HG02763 (cell line): ENCODE measurements around the gene B4GALT6.

Experiments used
- ATAC-seq: cut with Tn5 transposase; IDR thresholded peaks from one replicate; pipeline ENCODE4 v1.9.1; 2021; ENCODE audit warnings: mild to moderate bottlenecking, moderate library complexity; ENCODE audit not compliant: unreplicated experiment

B4GALT6 gene

DNA sequence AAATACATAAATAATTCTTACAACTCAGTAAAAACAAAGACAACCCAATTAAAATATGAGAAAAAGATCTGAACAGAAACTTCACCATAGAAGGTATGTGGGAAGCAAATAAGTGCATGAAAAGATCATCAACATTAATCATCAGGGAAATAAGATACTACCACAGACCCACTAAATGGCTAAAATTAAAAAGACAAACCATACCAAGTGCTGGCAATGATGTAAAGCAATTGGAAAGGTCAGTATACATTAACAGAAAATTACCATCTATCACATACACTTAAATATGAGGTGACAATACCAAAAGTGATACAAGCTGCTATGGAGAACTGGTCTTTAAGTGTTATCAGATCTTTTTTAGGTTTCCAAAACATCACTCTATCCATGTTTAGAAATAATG, 48.0 kb downstream of the B4GALT6 start:
- ATAC-seq = no peak

GRCh38 chr18:31634331-31634713, 50.1 kb downstream of the B4GALT6 start:
- peak; percentile 97 for ATAC-seq

DNA sequence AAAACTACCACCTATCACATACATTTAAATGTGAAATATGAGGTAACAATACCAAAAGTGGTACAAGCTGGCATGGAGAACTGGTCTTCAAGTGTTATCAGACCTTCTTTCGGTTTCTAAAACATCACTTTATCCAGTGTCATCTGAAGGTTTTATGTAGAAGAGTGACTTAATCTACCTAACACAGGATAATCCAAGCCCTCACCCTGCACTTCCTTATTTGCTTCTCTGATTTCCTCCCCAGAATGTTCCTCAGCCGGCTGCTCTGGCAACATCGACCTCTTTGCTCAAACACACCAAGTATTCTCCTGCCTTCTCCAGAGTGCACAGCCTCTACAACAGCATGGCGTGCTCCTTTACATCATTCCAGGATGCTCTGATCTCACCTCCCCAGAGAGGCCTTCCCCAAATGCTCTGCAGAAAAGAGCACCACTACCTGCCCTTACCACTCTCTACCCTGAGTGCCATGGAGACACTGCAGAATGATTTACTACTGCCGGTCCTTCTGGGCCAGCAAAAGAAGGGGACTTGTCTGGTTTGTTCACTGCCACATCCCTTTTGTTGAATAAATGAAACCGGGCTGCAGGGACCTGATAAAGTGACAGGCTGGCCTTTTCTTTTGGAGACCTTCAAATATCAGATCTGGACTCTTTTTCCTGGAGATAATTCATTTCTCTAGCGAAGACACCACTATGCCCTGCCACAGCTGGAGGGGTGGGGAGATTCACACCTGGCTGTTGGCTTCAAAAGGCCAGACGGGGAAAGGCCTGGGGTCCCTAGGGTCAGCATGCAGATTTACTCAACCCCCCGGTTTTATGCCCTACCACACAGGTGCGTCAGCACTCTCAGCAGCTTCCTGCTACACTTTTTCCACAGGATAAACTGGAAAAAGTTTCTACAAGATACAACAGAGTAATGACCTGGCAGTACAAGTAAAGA, 50.7 kb downstream of the B4GALT6 start:
- peak; percentile 6 for ATAC-seq

GRCh38 chr18:31632356-31632755, 52.0 kb downstream of the B4GALT6 start:
- ATAC-seq = no peak

DNA sequence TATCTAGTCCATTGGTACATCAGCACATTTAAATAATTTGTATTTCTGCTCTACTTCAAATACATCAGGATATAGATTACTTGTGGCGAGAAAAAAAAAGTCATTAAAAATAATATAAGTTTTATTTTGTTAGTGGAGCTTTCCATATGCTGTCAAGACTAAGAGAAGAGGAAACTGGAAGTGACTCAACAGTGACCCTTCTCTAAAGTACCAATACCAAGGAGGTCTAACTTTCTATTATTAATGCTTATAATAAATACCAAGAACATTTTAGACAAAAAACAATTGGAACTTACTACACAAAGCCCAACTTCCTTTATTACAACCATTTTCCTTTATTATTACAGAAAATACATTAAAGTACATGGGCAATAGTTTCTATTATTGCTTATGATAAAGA, 52.9 kb downstream of the B4GALT6 start:
- ATAC-seq = no peak

DNA sequence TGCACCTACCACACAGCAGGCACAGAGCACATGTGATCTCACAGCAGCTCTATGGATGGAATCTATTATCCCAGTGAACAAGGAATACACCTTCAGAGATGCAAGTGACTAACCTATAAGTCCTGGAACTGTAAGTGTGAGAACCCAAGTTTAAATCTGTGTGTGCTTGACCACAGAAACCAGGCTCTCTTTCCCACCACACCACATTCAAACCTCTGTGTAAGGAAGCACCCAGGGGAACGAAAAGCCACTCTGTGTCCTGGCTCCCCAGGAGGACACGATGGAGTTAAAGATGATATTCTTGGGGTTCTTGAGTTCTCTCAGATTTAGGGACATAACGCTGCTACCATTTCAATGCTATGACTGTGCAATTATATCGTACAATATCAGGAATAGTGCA, 53.8 kb downstream of the B4GALT6 start:
- no peak for ATAC-seq

GRCh38 chr18:31626409-31626808, 58.0 kb downstream of the B4GALT6 start:
- ATAC-seq = no peak

DNA sequence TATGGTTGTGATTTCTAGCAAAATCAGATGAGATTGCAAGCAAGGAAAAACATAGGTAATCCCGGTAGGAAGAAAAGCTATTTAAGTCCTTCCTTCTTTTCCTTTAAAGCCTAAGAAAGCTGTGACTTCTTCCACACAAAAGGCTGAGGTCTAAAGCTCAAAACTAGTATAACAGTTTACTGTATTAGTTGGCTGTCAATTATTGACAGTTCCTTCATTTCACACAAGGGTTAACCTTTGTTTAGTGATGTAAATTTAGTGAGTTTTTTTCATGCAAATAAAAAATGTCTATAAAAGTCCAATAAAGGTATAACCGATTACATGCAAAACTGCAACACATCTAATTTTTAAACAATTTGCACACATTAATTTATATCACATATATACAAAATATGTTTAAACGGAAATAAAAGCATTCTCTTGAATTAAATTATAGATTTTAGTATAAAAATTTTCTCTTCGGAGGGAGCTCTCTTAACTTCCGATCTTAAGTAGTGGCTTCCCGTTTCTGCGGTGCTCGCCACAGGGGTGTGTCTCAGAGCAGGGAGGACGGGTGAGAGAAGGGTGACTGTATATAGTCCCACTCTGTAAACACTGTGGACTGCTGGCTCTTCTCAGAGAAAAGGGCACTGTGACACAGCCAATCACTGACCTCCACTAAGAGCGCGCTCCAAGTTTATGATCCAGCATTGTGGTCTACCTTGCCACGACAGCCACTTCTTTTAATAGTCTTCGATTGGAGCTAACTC, 59.3 kb downstream of the B4GALT6 start:
- ATAC-seq = no peak

GRCh38 chr18:31619291-31619690, 65.1 kb downstream of the B4GALT6 start:
- no peak for ATAC-seq

GRCh38 chr18:31618801-31619200, 65.6 kb downstream of the B4GALT6 start:
- ATAC-seq = no peak

- no peak for ATAC-seq
Measured at GRCh38 chr18:31617031-31617717, 67.2 kb downstream of the B4GALT6 start.

DNA sequence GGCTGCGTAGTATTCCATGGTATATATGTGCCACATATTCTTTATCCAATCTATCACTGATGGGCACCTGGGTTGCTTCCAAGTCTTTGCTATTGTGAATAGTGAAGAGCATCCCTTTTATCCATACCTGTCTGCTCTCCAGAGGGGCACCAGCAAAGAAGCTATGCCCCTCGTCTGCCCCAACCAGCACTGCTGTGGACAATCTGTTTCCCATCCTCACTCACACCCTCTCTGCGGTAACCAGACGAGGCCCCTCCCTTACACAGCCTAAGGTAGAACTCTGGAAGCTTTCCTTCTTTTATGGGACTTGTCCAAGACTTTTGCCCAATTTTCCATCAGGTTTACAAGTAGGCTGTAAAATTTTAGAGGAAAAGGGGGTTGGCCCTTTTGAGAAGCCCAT, 67.8 kb downstream of the B4GALT6 start:
- ATAC-seq = no peak

GRCh38 chr18:31614044-31614443, 70.3 kb downstream of the B4GALT6 start:
- no peak for ATAC-seq

DNA sequence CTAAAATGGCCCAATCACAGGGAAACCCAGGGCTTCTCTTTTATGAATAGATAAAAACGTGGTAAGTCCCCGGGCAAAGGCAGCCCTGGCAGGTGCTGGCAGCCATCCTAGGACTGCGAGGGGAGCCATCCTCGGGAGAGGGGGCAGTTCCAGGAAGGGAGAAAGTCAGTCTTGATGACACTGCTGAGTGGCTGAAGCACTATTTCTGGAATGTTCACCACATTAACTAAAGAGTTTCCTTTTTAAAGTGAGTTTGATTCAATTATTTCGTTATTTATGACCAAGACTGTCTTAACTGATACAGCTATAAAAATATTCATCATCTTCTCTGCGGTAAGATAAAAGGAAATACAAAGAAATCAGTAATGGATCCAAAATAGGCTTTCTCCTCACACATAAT, 72.3 kb downstream of the B4GALT6 start:
- ATAC-seq = no peak

GRCh38 chr18:31611511-31611910, 72.9 kb downstream of the B4GALT6 start:
- ATAC-seq = no peak

DNA sequence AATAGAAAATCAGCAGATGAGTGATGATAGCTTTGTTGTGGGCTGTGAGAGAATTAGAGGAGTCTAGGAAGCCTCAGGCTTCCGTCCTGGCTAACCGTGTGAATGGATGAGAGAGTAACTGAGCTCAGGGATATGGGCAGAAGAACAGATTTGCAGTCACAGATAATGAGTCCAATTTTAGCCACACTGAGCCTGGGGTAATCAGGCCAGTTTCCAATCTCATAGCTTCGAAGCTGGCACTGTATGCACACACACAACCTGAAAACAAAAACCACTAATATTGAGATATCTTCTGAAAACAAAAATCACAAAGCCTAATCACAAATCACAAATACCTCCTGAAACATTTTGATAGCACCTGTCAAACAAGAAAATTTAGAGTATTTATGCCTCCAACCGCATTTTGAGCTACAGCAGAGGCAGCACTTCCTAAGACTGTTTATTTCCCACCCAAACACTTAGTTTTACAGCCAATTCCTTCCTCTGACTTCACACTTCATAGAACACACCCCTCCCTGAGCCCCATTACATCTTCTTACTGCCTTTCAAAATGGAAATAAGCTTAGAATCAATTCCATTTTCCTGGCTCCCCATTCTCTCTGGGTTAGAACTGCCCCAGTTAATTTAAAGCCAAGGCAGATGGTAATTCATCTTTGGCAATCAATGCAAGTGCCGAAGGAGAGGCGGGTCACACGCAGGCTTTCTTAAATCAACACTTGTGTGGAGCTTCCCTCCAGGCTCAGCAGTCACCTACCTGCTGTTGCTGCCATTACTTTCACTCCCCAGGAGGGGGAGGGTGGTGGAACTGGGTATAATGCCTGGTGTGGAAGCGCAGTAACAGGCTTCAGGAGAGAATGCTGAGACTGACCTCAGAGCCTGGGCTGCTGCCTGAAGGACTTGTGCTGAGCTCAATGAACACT, 73.8 kb downstream of the B4GALT6 start:
- ATAC-seq = peak; percentile 48

GRCh38 chr18:31609886-31610285, 74.5 kb downstream of the B4GALT6 start:
- ATAC-seq = no peak

DNA sequence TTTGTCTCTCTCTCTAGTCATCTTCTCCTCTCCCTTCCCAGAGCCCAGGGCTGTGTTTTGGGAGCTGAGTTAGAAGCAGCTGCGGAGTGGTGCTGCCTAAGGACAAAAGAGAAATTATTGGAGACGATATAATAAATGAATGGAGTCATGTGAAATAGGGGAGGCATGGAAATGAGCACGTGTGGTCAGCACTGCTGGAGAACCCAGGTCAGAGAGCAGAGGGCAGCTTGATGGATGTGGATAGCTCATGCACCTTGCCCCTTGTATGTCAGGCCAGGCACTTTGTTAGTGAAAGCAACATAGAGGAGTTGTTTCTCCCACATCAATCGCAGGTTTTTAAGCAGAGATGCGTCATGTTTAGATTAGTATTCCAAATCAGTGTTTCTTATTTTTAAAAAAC, 77.0 kb downstream of the B4GALT6 start:
- no peak for ATAC-seq

- ATAC-seq = no peak
Measured at GRCh38 chr18:31606265-31606664, 78.1 kb downstream of the B4GALT6 start.

DNA sequence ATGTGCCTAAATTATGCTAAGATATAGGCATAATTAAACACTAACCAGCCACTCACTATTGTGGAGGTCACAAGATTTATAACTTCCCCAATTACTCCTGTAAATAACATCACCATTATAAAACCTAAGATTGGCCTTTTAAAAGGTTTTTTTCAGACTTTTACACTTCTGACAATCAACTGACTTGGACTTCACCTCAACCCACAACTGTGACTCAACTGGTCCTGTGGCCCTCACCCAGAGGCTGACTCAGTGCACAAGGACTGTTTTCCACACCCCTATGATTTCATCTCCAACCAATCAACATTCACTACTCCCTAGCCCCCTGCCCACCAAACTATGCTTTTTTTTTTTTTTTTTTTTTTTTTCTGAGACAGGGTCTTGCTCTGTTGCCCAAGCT, 81.1 kb downstream of the B4GALT6 start:
- no peak for ATAC-seq
